Body of pancreas (tissue), 4 donors: ENCODE measurements around the gene SYT2. TPM values are rescaled to one million over a fixed set of nuclear protein-coding genes. Genes with fewer than 3 reads are reported as not detected.

Source experiments
- ATAC-seq: fragments of 150-250 bp; one replicate; pipeline ENCODE4 v1.9.1; 2016
- DNase-seq, 4 donors: peaks; one replicate each; pipeline ENCODE4 v3.0.0-alpha.2; 2019
- H3K27ac ChIP-seq, 4 donors: fragments of 200-600 bp; sonication (generic); 1 replicate in 3 of 4; 2 replicates in 1 of 4; pipeline versions ENCODE4 v1.5.1 to v1.6.1; 2016 to 2019; ENCODE audit warnings: mild to moderate bottlenecking in 1 of 4, mixed read lengths in 1 of 4, moderate library complexity in 1 of 4
- H3K27me3 ChIP-seq, 2 donors: fragments of 200-600 bp; sonication (generic); one replicate each; pipeline ENCODE4 v1.6.0; 2016; ENCODE audit warnings: mild to moderate bottlenecking in 1 of 2
- H3K36me3 ChIP-seq, 2 donors: fragments of 200-600 bp; sonication (generic); replicated peaks in 1 of 2; 2 replicates each; pipeline ENCODE4 v1.5.1; 2016; ENCODE audit warnings: low read depth in 2 of 2; ENCODE audit not compliant: insufficient read depth in 1 of 2
- H3K4me1 ChIP-seq: fragments of 200-600 bp; sonication (generic); one replicate; pipeline ENCODE4 v1.6.0; 2016
- H3K4me3 ChIP-seq, 2 donors: fragments of 200-600 bp; sonication (generic); 1 replicate in 1 of 2; 2 replicates in 1 of 2; pipeline ENCODE4 v1.5.1; 2016 to 2019
- H3K9me3 ChIP-seq, 3 donors: fragments of 200-600 bp; sonication (generic); 1 replicate in 2 of 3; 2 replicates in 1 of 3; pipeline ENCODE4 v1.5.1; 2016
- POLR2A ChIP-seq, 3 donors: fragments of 450-650 bp; IDR thresholded peaks; one replicate each; pipeline ENCODE4 v1.6.1; 2016; ENCODE audit warnings: antibody characterized with exemption in 3 of 3, mild to moderate bottlenecking in 2 of 3
- WGBS, 2 donors: methylation state at CpG; one replicate each; pipeline ENCODE4 v1.1.5; 2017; 5-methylcytosine and 5-hydroxymethylcytosine counted together
- intact Hi-C: fragments of 100-400 bp; cut with DNase I; formaldehyde crosslinking; loops from one replicate; pipeline ENCODE4 v1.15.1; 2023
- total RNA-seq, 2 donors: library from RNA; depleted of rRNA; stranded (reverse); fragments of >200 nt; gene quantifications; one replicate each; pipeline ENCODE4 v1.1.0, GENCODE V29; 2016
- TF ChIP-seq, protein P1 (sequence below), 7 experiments: fragments of 450-650 bp in 4 of 7; fragments of 200-600 bp in 3 of 7; sonication (generic) in 3 of 7; IDR thresholded peaks; one replicate each; pipeline ENCODE4 v1.5.1; 2016 to 2019; ENCODE audit warnings: antibody characterized with exemption in 7 of 7

The SYT2 gene
- not detected for total RNA-seq

DNA sequence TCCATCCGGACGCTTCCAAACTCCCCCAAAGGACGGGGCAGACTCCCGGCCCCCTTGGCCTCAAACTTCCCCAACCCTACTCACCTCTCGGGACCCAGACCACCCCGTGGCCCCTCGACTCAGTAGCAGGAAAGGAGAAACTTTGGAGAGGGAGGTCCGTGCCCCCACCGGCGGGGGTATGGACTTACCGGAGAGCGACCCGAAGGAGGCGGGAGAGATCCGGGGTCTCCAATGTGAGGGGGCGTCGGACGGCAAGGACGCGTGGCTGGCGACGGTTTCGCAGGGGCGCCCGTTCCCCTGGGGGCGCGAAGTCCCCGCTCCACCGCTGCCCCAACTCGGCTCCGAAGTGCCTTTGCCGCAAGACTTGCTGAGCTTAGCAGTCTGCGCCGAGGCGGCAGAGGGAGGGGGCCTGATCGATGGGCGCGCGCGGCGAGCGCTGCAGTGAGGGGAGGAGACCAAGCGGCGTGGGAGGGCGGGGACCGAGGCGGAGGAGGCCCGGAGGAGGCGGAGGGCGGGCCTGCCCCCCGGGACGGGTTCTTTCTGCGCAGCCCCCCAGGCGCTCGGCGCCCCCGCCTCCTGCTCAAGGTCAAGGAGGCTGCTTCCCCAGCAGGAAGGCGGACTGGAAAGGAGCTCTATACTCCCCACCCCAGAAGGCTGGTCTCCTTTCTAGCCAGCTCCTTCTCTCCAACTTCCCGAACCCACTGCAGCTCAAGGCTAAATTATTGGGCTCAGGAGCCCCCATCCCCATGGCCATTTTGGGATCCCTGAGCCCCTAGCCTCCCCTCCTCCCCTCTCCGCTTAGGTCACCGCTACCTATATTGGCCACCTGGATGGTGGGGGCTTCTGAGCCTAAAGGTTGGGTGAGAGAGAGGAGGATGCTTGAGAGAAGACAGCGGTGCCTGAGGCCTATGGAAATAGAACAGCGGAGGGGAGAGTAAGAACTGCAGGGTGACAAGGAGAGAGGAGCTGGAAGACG, at the start of gene SYT2:
SYT2 (minus strand) TSS at position 385 of the 976 bp plus-strand sequence. CDS start 104,682 bp downstream, outside the sequence.
- intact Hi-C loops = loop anchor here (5.0 kb wide), 1 partner anchor 518 kb away; the partner anchor contains the start of gene LGR6
- peak; percentile 40 to 55 (median 50) for DNase-seq

DNA sequence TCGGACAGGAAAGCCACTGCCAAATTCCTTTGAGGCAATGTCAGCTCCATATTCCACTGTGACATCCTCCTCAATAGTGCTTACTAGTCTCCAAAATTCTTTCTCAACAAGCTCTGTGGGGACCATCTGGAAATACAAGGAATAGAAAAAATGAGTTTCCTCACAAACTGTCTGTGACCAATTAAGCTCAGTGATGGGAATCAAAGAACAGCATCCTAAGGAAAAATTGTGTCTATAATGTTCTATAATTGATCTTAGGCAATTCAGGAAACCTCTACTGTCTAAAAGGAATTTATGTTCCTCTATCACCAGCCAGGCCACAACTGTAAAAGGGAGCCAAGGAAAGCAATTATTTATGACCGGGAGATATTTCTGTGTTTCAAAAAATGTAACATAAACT, 46.1 kb upstream of the SYT2 start:
- Histone ChIP-seq H3K4me1 (no peaks in the 10 kb centered on the region), H3K9me3 (no peaks in the 10 kb centered on the region), H3K27me3 (no peaks in the 10 kb centered on the region), H3K36me3 (peaks cover 0 to 18% of the 10 kb centered on the region in 2 donors), H3K4me3 (no peak overlapping the region), H3K27ac (no peak overlapping the region)
- intact Hi-C loops = no loop called here
- DNase-seq (no peak), ATAC-seq (no peak)
- TF ChIP-seq POLR2A (IDR thresholded peaks at IDR 0.05) = no peak
- TF ChIP-seq, protein P1, sequence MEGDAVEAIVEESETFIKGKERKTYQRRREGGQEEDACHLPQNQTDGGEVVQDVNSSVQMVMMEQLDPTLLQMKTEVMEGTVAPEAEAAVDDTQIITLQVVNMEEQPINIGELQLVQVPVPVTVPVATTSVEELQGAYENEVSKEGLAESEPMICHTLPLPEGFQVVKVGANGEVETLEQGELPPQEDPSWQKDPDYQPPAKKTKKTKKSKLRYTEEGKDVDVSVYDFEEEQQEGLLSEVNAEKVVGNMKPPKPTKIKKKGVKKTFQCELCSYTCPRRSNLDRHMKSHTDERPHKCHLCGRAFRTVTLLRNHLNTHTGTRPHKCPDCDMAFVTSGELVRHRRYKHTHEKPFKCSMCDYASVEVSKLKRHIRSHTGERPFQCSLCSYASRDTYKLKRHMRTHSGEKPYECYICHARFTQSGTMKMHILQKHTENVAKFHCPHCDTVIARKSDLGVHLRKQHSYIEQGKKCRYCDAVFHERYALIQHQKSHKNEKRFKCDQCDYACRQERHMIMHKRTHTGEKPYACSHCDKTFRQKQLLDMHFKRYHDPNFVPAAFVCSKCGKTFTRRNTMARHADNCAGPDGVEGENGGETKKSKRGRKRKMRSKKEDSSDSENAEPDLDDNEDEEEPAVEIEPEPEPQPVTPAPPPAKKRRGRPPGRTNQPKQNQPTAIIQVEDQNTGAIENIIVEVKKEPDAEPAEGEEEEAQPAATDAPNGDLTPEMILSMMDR (IDR thresholded peaks at IDR 0.05) = no peak
- 93 to 96% methylated on average over 2 of the region's 2 CpGs for WGBS, 2 donors

More for the DNA sequence above, at the start of gene SYT2:
- 6 to 21% methylated on average over 18 to 62 of the region's 64 CpGs for WGBS, 2 donors
- TF ChIP-seq, protein P1 (IDR thresholded peaks at IDR 0.05) = no peak
- no peak for TF ChIP-seq POLR2A (IDR thresholded peaks at IDR 0.05)
- Histone ChIP-seq H3K4me1 (peaks cover 17% of the 10 kb centered on the region), H3K4me3 (no peak within 1 kb of the TSS), H3K9me3 (no peaks in the 10 kb centered on the region), H3K36me3 (no peaks in the 10 kb centered on the region), H3K27me3 (peaks cover 0 to 27% of the 10 kb centered on the region in 2 donors), H3K27ac (no peak within 1 kb of the TSS)
- peak; percentile 73 for ATAC-seq

DNA sequence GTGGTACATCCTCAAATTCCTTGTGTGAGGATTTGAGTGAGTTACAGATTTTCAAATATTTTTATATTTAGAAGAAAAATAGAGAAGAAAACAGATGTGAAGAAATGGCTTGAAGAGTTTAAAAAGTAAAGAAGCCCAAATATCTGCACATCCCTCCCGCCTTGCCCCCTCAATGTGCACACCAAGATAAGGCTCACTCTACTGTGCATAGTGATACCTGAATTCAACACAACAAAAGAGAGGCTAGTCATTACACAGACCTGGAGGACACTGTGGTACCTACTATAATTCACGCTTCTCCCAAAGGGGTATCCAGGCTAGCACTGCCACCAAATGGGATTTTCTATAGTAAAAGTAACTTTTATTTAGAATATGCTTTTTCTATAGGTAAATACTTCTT, 44.0 kb upstream of the SYT2 start:
- H3K4me1 ChIP-seq = no peaks in the 10 kb centered on the region
- no peak for DNase-seq
- no peak overlapping the region for H3K27ac ChIP-seq
- no peak overlapping the region for H3K4me3 ChIP-seq
- peaks cover 0 to 20% of the 10 kb centered on the region in 2 donors for H3K36me3 ChIP-seq
- no peaks in the 10 kb centered on the region for H3K9me3 ChIP-seq
- ATAC-seq = no peak
- intact Hi-C loops = no loop called here
- TF ChIP-seq, protein P1 (IDR thresholded peaks at IDR 0.05) = no peak
- no peak for TF ChIP-seq POLR2A (IDR thresholded peaks at IDR 0.05)
- no peaks in the 10 kb centered on the region for H3K27me3 ChIP-seq
- WGBS, 2 donors = 89 to 95% methylated on average over 2 of the region's 2 CpGs

DNA sequence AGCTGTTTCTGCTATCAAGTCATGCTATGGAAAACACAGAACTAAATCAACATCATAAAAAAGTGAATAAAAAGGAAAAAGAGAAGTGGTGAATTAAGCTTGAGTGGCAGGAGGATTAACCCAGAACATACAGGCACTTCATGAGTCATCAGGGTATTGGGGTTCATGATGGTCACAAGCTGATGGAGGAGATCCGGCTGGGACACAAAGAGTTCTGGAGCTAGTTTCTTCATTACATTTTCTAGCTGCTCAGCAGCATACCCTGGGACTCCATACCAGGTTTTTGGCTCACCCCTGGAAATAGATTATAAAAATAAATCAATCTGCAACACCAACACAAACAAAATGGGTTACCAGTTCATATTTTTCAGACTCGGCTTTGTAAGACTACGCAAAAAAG, 42.5 kb upstream of the SYT2 start:
- intact Hi-C loops = no loop called here
- peaks cover 6 to 20% of the 10 kb centered on the region in 2 donors for H3K36me3 ChIP-seq
- DNase-seq (no peak), ATAC-seq (no peak)
- no peak overlapping the region for H3K4me3 ChIP-seq
- no peak overlapping the region for H3K27ac ChIP-seq
- TF ChIP-seq POLR2A (IDR thresholded peaks at IDR 0.05) = no peak
- TF ChIP-seq, protein P1 (IDR thresholded peaks at IDR 0.05) = no peak
- no peaks in the 10 kb centered on the region for H3K4me1 ChIP-seq
- H3K27me3 ChIP-seq = no peaks in the 10 kb centered on the region
- 52 to 64% methylated on average over 3 of the region's 3 CpGs for WGBS, 2 donors
- no peaks in the 10 kb centered on the region for H3K9me3 ChIP-seq
